Liver (tissue), 3 donors: ENCODE measurements around the gene EIF3D.

ENCODE experiments used
- CTCF ChIP-seq: fragments of 150-350 bp; IDR thresholded peaks from 2 replicates; pipeline ENCODE4 v1.5.1; 2017; ENCODE audit warnings: improper control_type of control experiment, low read depth, low read length; ENCODE audit not compliant: missing input control
- GABPA ChIP-seq, 2 donors: IDR thresholded peaks in 1 of 2; conservative IDR thresholded peaks in 1 of 2; 2 replicates each; pipeline ENCODE4 v1.6.1; 2016; ENCODE audit warnings: antibody characterized with exemption in 2 of 2, mild to moderate bottlenecking in 1 of 2, moderate library complexity in 1 of 2
- RAD21 ChIP-seq, 2 donors: IDR thresholded peaks; 2 replicates each; pipeline ENCODE4 v1.6.1; 2016; ENCODE audit warnings: antibody characterized with exemption in 2 of 2, mild to moderate bottlenecking in 2 of 2
- YY1 ChIP-seq: IDR thresholded peaks from 2 replicates; pipeline ENCODE4 v1.6.1; 2016; ENCODE audit warnings: antibody characterized with exemption, mild to moderate bottlenecking
- donor health status: healthy.
- donor health status: healthy.

DNA sequence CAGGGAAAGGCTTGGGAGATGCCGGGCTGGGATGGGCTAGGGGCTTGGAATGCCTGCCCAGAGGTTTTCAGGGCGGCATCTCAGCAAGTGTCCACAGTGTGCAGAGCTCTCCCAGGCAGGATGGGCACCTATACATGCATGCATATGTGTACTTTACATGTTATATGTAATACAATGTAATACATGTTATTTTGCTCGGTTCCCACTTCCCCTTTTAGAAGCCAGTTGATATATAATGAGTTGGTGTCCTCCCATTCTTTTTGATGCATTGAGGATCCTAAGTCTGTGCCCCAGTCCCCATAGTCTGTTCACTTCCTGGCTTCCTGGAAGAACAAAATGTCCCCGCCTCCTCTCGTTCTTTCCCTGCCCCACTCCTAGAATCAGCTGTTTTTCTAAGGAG, 20.1 kb upstream of the EIF3D start:
- TF ChIP-seq YY1 (no peak), GABPA (IDR thresholded peaks at IDR 0.05 in 1 of 2, conservative IDR thresholded peaks at IDR 0.05 in 1 of 2) (no peak), CTCF (no peak), RAD21 (IDR thresholded peaks at IDR 0.05) (no peak)
